Adipocyte (in vitro differentiated cells): ENCODE results near the gene HSDL1.
"Not testable (repeated sequence)": the region's sequence is repeated elsewhere in the genome, so short reads cannot be mapped to it uniquely, and the experiment has no call there.

ENCODE experiments used
- DNase-seq: peaks from one replicate; pipeline ENCODE4 v3.0.0-alpha.2; 2015; ENCODE audit warnings: low read depth
- H3K27me3 ChIP-seq: replicated peaks from 2 replicates; pipeline ENCODE4 v1.7.0; 2013; ENCODE audit warnings: mild to moderate bottlenecking, low read length, moderate library complexity; ENCODE audit not compliant: control insufficient read depth, insufficient read depth
- H3K36me3 ChIP-seq: 2 replicates; pipeline ENCODE4 v1.7.0; 2013; ENCODE audit warnings: low read length, mild to moderate bottlenecking, moderate library complexity; ENCODE audit not compliant: control insufficient read depth, insufficient read depth, severe bottlenecking
- H3K4me1 ChIP-seq: 2 replicates; pipeline ENCODE4 v1.7.0; 2013; ENCODE audit warnings: mild to moderate bottlenecking, low read length, moderate library complexity; ENCODE audit not compliant: control insufficient read depth, insufficient read depth
- H3K4me3 ChIP-seq: 2 replicates; pipeline ENCODE4 v1.7.0; 2013; ENCODE audit warnings: mild to moderate bottlenecking, low read length, moderate library complexity
- H3K9ac ChIP-seq: 2 replicates; pipeline ENCODE4 v1.7.0; 2013; ENCODE audit warnings: mild to moderate bottlenecking, low read length, moderate library complexity
- H3K9me3 ChIP-seq: 2 replicates; pipeline ENCODE4 v1.7.0; 2013; ENCODE audit warnings: mild to moderate bottlenecking, low read length, moderate library complexity; ENCODE audit not compliant: control insufficient read depth

Gene HSDL1

DNA sequence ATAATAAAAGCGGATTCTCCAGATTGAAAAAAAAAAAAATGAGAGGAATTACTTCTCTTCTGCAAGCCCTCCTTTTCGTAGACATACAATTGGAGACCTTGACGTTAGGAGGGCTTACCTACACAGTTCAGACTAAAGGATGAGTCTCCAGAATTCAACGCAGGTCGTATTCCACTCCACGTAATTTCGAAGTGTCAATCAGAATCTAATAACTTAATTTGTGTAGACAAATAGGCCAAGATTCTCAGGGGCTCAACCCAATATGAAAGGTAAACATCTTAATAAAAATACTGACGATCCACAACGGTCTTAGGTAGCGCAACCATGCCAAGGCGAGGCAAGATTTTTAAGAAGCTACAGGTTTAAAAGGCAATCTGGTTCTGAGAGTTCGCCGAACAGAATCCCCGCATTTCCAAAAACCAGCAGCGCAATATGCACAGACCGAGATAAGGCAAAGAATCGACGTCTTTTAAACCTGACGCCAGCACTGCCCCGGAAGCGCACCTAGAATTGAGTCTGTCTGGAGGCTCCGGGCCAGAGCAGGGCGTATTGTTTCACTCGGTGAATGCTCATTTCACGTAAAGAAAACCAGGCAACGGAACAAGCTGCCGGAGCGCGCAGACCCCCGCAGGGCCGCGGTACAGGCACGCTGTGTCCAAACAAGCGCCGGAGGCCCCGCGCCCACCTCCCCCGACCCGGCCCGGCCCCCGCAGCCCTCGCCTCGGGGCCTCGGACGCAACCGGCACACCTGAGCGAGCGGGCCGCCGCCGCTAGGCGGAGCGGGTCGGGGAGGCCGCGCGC is 28.9 kb downstream of the HSDL1 start:
- Histone ChIP-seq H3K9ac (peak overlapping the region; percentile 99), H3K4me3 (peak overlapping the region; percentile 96), H3K4me1 (peaks cover 16% of the 10 kb centered on the region), H3K36me3 (no peaks in the 10 kb centered on the region), H3K9me3 (no peaks in the 10 kb centered on the region), H3K27me3 (no peaks in the 10 kb centered on the region)
- peak; percentile 70 for DNase-seq

DNA sequence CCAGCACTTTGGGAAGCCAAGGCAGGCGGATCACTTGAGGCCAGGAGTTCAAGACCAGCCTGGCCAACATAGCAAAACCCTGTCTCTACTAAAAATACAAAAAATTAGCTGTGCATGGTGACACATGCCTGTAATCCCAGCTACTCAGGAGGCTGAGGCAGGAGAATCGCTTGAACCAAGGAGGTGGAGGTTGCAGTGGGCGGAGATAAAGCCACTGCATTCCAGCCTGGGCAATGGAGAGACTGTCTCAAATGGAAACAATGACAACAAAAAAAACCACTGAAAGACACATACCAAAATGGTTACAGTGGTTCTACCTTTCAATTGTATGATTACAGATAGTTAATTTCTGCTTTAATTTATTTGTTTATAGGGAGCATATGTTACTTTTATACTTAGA is 33.0 kb downstream of the HSDL1 start:
- not testable (repeated sequence) for H3K4me3 ChIP-seq, H3K36me3 ChIP-seq, H3K9ac ChIP-seq, H3K27me3 ChIP-seq, H3K9me3 ChIP-seq, DNase-seq
- peaks cover 10% of the 10 kb centered on the region for H3K4me1 ChIP-seq

DNA sequence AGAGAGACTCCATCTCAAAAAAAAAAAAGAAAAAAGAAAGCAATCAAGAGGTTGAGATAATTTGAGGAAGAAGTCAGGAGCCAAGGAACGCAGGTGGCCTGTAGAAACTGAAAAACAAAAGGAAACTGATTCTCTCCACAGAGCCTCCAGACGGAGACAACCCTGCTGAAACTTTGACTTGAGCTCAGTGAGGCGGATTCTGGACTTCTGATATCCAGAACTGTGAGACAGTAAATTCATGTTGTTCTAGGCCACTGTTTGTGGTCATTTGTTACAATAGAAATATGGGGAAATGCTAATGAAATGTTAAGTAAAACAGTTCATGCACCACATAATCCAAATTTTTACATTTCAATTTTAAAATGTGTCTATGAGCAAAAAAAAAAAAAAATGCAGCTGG is 33.5 kb downstream of the HSDL1 start:
- H3K4me3 ChIP-seq = no peak overlapping the region
- no peaks in the 10 kb centered on the region for H3K27me3 ChIP-seq
- H3K9ac ChIP-seq = no peak overlapping the region
- H3K36me3 ChIP-seq = peaks cover 7% of the 10 kb centered on the region
- H3K4me1 ChIP-seq = peaks cover 10% of the 10 kb centered on the region
- H3K9me3 ChIP-seq = no peaks in the 10 kb centered on the region
- no peak for DNase-seq

- Histone ChIP-seq H3K4me3 (no peak overlapping the region), H3K9me3 (no peaks in the 10 kb centered on the region), H3K9ac (no peak overlapping the region), H3K4me1 (peaks cover 7% of the 10 kb centered on the region), H3K27me3 (no peaks in the 10 kb centered on the region), H3K36me3 (peaks cover 9% of the 10 kb centered on the region)
- DNase-seq = no peak
Observed at GRCh38 chr16:84110527-84110926, 34.5 kb downstream of the HSDL1 start.

- Histone ChIP-seq H3K27me3 (no peaks in the 10 kb centered on the region), H3K9ac (no peak overlapping the region), H3K36me3 (peaks cover 14% of the 10 kb centered on the region), H3K9me3 (no peaks in the 10 kb centered on the region), H3K4me3 (no peak overlapping the region), H3K4me1 (peaks cover 2% of the 10 kb centered on the region)
- no peak for DNase-seq
Observed at GRCh38 chr16:84109598-84110335, 35.2 kb downstream of the HSDL1 start.

DNA sequence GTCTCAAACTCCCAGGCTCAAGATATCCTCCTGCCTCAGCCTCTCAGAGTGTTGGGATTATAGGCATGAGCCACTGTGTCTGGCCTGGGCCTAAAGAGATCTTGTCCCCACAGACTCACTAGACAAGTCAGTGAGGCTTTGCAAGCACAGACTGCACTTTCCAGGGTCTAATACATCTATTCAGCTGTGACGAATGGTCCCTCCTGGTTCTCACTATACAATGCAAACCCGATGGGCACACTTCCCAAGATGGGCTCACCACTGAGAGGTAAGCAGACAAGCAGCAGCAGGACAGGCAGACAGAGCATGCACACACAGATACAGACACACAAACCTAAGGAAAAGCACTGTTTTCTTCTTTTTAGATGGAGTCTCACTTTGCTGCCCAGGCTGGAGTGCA is 37.1 kb downstream of the HSDL1 start:
- no peak overlapping the region for H3K4me3 ChIP-seq
- no peaks in the 10 kb centered on the region for H3K27me3 ChIP-seq
- no peak for DNase-seq
- no peaks in the 10 kb centered on the region for H3K9me3 ChIP-seq
- H3K4me1 ChIP-seq = peaks cover 15% of the 10 kb centered on the region
- no peak overlapping the region for H3K9ac ChIP-seq
- peaks cover 14% of the 10 kb centered on the region for H3K36me3 ChIP-seq

DNA sequence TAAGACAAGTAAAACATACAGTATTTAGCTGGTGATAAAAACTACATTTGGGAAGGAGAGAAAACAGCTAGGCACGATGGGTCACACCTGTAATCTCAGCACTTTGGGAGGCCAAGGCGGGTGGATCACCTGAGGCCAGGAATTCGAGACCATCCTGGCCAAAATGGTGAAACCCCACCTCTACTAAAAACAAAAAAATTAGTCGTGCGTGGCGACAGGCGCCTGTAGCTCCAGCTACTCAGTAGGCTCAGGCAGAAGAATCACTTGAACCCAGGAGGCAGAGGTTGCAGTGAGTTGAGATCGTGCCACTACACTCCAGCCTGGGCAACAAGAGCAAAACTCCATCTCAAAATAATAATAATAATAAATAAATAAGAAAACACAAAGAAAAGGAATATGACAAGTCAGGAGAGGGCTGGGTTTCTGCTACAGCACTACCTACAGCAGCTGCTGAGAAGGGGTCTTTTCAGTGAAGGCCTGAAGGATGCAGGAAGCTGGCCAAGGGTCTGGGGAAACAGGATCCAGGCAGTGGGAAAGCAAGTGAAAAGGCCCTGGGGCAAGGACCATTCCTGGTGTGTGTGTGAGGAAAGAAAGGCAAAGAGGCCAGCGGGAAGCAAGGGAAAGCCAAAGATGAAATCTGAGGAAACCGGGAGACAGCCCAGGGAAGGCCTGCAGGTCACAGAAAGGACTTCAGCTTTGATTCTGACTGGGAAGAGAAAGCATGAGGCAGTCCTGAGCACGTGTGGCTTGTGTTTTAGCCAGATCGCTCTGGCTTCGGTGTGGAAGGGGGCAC is 38.8 kb downstream of the HSDL1 start:
- Histone ChIP-seq H3K4me3 (no peak overlapping the region), H3K9me3 (no peaks in the 10 kb centered on the region), H3K9ac (no peak overlapping the region), H3K36me3 (peaks cover 14% of the 10 kb centered on the region), H3K27me3 (no peaks in the 10 kb centered on the region), H3K4me1 (peaks cover 15% of the 10 kb centered on the region)
- no peak for DNase-seq

DNA sequence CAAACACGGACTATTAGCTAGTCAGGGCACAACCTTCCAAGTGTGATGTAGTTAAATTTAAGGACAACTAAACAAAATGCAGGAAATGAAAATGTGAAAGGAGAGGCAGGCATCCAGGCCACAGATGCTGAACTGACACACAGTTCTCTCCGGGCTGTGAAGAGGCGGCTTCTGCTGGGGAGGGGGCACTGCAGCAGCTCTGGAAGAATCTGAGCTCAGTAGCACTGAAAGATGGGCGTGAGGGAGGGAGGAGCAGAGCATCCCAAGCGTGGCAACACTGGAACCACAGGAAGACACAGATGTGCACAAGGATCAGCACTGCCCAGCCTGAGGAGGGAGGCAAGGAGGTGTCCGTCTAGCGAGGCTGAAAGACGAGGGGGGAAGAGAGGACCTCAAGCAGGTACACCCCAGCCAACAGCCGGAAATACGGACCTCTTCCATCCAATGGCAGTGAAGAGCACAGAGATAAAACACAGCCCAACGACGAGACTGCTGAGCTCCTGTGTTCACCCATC is 39.6 kb downstream of the HSDL1 start:
- Histone ChIP-seq H3K4me1 (peaks cover 15% of the 10 kb centered on the region), H3K9ac (no peak overlapping the region), H3K36me3 (peaks cover 14% of the 10 kb centered on the region), H3K9me3 (no peaks in the 10 kb centered on the region), H3K27me3 (no peaks in the 10 kb centered on the region), H3K4me3 (no peak overlapping the region)
- DNase-seq = no peak

GRCh38 chr16:84104231-84104630 is 40.7 kb downstream of the HSDL1 start:
- H3K4me1 ChIP-seq = peaks cover 18% of the 10 kb centered on the region
- H3K4me3 ChIP-seq = no peak overlapping the region
- peaks cover 13% of the 10 kb centered on the region for H3K36me3 ChIP-seq
- DNase-seq = no peak
- no peaks in the 10 kb centered on the region for H3K9me3 ChIP-seq
- H3K9ac ChIP-seq = no peak overlapping the region
- no peaks in the 10 kb centered on the region for H3K27me3 ChIP-seq

- H3K9ac ChIP-seq = peak overlapping the region; percentile 37
- no peaks in the 10 kb centered on the region for H3K9me3 ChIP-seq
- H3K27me3 ChIP-seq = no peaks in the 10 kb centered on the region
- DNase-seq = peak; percentile 24
- H3K4me3 ChIP-seq = peak overlapping the region; percentile 46
- H3K36me3 ChIP-seq = peaks cover 14% of the 10 kb centered on the region
- peaks cover 18% of the 10 kb centered on the region for H3K4me1 ChIP-seq
Observed at GRCh38 chr16:84103678-84104077, 41.3 kb downstream of the HSDL1 start.

- no peaks in the 10 kb centered on the region for H3K27me3 ChIP-seq
- no peak overlapping the region for H3K4me3 ChIP-seq
- H3K36me3 ChIP-seq = peaks cover 46% of the 10 kb centered on the region
- H3K9ac ChIP-seq = no peak overlapping the region
- H3K4me1 ChIP-seq = peaks cover 14% of the 10 kb centered on the region
- H3K9me3 ChIP-seq = no peaks in the 10 kb centered on the region
- DNase-seq = no peak
Observed at GRCh38 chr16:84098939-84099338, 46.0 kb downstream of the HSDL1 start.
